Upper lobe of right lung (tissue), 1 donor: ENCODE data around the gene ENKUR. TPM values are rescaled to one million over a fixed set of nuclear protein-coding genes. Genes with fewer than 3 reads are reported as not detected.
A peak's percentile ranks its signal among the peaks of the same experiment; 100 is the strongest.

Source experiments
- ATAC-seq: fragments of 200-7000 bp; cut with Tn5 transposase; one replicate; pipeline ENCODE4 v1.9.1; 2020; ENCODE audit warnings: mild to moderate bottlenecking, moderate library complexity
- DNase-seq: peaks from one replicate; pipeline ENCODE4 v3.0.0-alpha.2; 2020
- H3K27ac ChIP-seq: fragments of 200-600 bp; one replicate; pipeline ENCODE4 v1.8.0; 2022
- H3K27me3 ChIP-seq: fragments of 200-600 bp; one replicate; pipeline ENCODE4 v1.8.0; 2022; ENCODE audit warnings: mild to moderate bottlenecking
- H3K36me3 ChIP-seq: fragments of 200-600 bp; one replicate; pipeline ENCODE4 v1.8.0; 2022
- H3K4me1 ChIP-seq: fragments of 200-600 bp; one replicate; pipeline ENCODE4 v1.8.0; 2022
- H3K4me3 ChIP-seq: fragments of 200-600 bp; one replicate; pipeline ENCODE4 v1.8.0; 2022; ENCODE audit warnings: mild to moderate bottlenecking
- H3K9me3 ChIP-seq: fragments of 200-600 bp; one replicate; pipeline ENCODE4 v1.8.0; 2022
- intact Hi-C: fragments of 100-400 bp; cut with DNase I; formaldehyde crosslinking; loops from one replicate; pipeline ENCODE4 v1.11.0; 2022
- long read RNA-seq: library from polyadenylated mRNA; unstranded; transcript quantifications from one replicate; pipeline ENCODE4 v2.0.0, GENCODE V29; 2021
- total RNA-seq: library from RNA; stranded (reverse); fragmentation: NEBNext Ultra II Directional; extraction: Animal tissue kit (Norgen Biotek cat#: 25700); gene quantifications from one replicate; pipeline ENCODE4 v1.2.1, GENCODE V29; 2021
- TF ChIP-seq, protein P1 (sequence below): fragments of 200-600 bp; IDR thresholded peaks from one replicate; pipeline ENCODE4 v1.8.0; 2022; ENCODE audit warnings: antibody characterized with exemption
- donor health status: DM: no; HTN: yes; CAD: no; lungs with severe emphysema.

The ENKUR gene, protein sequence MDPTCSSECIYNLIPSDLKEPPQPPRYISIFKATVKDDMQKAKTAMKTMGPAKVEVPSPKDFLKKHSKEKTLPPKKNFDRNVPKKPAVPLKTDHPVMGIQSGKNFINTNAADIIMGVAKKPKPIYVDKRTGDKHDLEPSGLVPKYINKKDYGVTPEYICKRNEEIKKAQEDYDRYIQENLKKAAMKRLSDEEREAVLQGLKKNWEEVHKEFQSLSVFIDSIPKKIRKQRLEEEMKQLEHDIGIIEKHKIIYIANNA
- total RNA-seq: 0.49 TPM
- long read RNA-seq: 0 reads

DNA sequence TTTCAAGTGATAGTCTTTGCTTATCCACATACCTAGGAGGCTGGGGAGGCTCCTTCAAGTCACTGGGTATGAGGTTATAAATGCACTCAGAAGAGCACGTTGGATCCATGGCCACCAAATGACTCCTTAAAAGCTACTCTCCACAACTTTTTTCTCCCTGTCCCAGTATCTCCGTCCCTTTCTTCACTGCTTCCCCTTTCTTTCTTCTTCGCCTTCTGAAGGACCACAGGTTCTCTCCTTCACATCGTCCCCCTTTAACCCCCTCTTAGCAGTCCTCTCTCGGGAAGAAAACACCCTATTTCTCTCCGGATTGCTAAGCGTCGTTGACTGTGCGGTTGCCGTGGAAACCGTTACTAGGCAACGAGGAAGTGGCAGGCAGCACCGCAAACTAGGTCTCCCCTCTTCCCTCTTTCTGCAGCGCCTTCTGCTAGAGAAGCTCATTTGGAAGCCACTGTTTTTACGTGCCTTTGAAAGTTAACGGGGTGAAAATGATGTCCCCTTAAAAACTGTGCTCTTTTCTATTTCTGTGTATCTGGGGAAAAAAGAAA, at the start of gene ENKUR:
Gene ENKUR (minus strand): TSS at position 331 of the 548 bp plus-strand sequence. CDS start 222 bp downstream, at position 109.
- intact Hi-C loops: no loop called here
- DNase-seq (peak; percentile 94), ATAC-seq (peak; percentile 60)
- Histone ChIP-seq H3K36me3 (no peaks in the 10 kb centered on the region), H3K4me3 (peak within 1 kb of the TSS; percentile 72), H3K27me3 (no peaks in the 10 kb centered on the region), H3K4me1 (peaks cover 6% of the 10 kb centered on the region), H3K9me3 (no peaks in the 10 kb centered on the region), H3K27ac (peak within 1 kb of the TSS; percentile 91)
- TF ChIP-seq, protein P1, sequence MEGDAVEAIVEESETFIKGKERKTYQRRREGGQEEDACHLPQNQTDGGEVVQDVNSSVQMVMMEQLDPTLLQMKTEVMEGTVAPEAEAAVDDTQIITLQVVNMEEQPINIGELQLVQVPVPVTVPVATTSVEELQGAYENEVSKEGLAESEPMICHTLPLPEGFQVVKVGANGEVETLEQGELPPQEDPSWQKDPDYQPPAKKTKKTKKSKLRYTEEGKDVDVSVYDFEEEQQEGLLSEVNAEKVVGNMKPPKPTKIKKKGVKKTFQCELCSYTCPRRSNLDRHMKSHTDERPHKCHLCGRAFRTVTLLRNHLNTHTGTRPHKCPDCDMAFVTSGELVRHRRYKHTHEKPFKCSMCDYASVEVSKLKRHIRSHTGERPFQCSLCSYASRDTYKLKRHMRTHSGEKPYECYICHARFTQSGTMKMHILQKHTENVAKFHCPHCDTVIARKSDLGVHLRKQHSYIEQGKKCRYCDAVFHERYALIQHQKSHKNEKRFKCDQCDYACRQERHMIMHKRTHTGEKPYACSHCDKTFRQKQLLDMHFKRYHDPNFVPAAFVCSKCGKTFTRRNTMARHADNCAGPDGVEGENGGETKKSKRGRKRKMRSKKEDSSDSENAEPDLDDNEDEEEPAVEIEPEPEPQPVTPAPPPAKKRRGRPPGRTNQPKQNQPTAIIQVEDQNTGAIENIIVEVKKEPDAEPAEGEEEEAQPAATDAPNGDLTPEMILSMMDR: no peak

DNA sequence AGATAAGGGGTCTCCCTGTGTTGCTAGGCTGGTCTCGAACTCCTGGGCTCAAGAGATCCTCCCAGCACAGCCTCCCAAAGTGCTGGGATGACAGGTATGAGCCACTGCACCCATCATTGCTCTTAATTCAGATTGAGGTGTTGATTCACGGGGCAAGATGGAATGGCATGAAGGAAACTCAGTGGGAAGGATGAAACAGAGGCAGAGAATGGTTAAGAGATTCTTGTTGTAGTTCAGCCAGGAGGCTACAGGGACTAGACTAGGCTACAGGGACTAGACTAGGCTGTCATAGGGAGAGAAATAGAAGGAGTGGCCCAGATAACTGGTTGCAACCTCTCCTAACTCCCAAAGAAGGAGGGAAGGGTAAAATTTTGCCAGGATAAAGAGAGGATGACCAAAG, 48.4 kb upstream of the ENKUR start:
- Histone ChIP-seq H3K4me3 (no peak overlapping the region), H3K9me3 (no peaks in the 10 kb centered on the region), H3K27ac (no peak overlapping the region), H3K4me1 (no peaks in the 10 kb centered on the region), H3K36me3 (no peaks in the 10 kb centered on the region), H3K27me3 (no peaks in the 10 kb centered on the region)
- intact Hi-C loops: no loop called here
- no peak for ATAC-seq
- DNase-seq: no peak
- TF ChIP-seq, protein P1: no peak

DNA sequence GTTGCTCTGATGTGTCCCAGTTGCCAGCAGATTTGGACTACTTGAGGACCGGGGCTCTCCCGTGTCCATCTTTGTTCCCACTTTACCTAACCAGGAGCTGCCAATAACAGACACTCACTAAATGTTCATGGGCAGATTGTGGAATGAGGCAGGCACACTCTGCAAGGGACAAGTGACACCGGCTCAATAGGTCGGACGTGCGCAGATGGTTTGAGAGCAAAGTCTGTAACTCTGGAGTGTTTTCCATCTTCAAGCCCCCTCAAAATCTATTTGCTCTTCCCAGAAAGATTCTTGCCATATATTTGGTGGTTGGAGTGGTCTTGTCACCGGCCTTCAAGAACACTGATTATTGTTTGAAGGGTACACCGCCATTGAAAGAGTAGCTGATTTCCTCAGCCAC, 47.7 kb upstream of the ENKUR start:
- intact Hi-C loops: no loop called here

DNA sequence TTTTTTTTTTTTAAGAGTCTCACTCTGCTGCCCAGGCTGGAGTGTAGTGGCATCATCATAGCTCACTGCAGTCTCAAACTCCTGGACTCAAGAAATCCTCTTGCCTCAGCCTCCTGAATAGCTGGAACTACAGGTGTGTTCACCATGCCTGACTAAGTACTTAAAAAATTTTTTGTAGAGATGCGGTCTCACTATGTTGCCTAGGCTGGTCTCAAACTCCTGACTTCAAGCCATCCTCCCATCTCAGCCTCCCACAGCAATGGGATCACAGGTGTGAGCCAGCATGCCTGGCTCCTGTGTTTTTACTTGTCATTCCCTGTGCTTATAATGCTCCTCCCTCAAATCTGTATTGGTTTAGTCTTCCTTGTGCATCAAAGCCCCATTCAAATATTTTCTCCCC, 47.2 kb upstream of the ENKUR start:
- intact Hi-C loops: no loop called here
- DNase-seq: no peak
- no peak for ATAC-seq
- Histone ChIP-seq H3K4me3 (no peak overlapping the region), H3K9me3 (no peaks in the 10 kb centered on the region), H3K36me3 (no peaks in the 10 kb centered on the region), H3K27me3 (no peaks in the 10 kb centered on the region), H3K4me1 (no peaks in the 10 kb centered on the region), H3K27ac (no peak overlapping the region)
- TF ChIP-seq, protein P1: no peak

More for the DNA sequence above, 47.7 kb upstream of the ENKUR start:
- no peak for DNase-seq
- no peaks in the 10 kb centered on the region for H3K36me3 ChIP-seq
- ATAC-seq: no peak
- no peak overlapping the region for H3K27ac ChIP-seq
- H3K4me3 ChIP-seq: no peak overlapping the region
- no peaks in the 10 kb centered on the region for H3K27me3 ChIP-seq
- no peaks in the 10 kb centered on the region for H3K9me3 ChIP-seq
- TF ChIP-seq, protein P1: no peak
- H3K4me1 ChIP-seq: no peaks in the 10 kb centered on the region

DNA sequence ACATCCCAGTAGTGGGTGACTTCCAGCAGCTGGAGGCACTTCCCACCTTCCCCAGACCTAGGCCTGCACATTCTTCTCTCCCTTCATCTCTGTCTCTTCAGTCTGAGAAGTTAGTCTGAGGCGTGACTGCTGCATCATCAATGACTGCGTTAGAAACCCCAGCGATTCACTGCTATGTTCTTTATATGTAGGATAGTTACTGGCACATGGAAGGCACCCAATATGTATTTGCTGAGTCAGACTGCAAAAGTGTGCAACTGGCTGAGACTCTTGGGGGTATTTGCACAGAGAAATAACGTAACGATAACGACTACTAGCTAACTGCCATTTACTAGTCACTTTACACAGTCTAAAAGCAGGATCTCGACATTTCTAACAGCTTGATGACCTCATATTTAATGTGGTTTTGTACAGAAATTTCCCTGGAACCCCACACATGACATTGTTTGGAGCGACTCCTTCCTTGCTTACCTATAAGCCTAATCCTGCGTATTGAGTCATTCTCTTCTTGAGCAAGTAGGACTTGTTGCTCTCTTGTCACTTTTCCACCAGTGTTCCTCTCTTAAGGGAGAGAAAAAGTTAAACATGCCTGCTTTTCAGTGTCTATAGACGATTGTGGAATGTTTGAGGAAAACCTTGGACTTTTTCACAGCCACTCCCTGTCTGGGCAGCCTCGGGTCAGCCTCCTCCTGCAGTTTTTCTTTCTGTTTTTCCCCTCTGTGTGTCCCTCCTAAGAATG, 45.9 kb upstream of the ENKUR start:
- Histone ChIP-seq H3K36me3 (no peaks in the 10 kb centered on the region), H3K27me3 (no peaks in the 10 kb centered on the region), H3K4me1 (no peaks in the 10 kb centered on the region), H3K27ac (peak overlapping the region; percentile 47), H3K4me3 (no peak overlapping the region), H3K9me3 (no peaks in the 10 kb centered on the region)
- TF ChIP-seq, protein P1: no peak
- DNase-seq: no peak
- intact Hi-C loops: no loop called here
- ATAC-seq: no peak
